Thyroid gland (tissue), 4 donors: ENCODE results near the gene RGS9.

Source experiments
- POLR2A ChIP-seq, 2 donors: fragments of 450-650 bp; IDR thresholded peaks; one replicate each; pipeline ENCODE4 v1.6.1; 2017; ENCODE audit warnings: antibody characterized with exemption in 2 of 2, mild to moderate bottlenecking in 2 of 2, moderate library complexity in 1 of 2
- TF ChIP-seq, protein P1 (sequence below), 6 experiments: fragments of 200-600 bp in 3 of 6; fragments of 450-650 bp in 3 of 6; sonication (generic) in 3 of 6; IDR thresholded peaks; one replicate each; pipeline ENCODE4 v1.5.1; 2016 to 2019; ENCODE audit warnings: antibody characterized with exemption in 6 of 6, mild to moderate bottlenecking in 2 of 6, inconsistent platforms in 1 of 6, moderate library complexity in 1 of 6

DNA sequence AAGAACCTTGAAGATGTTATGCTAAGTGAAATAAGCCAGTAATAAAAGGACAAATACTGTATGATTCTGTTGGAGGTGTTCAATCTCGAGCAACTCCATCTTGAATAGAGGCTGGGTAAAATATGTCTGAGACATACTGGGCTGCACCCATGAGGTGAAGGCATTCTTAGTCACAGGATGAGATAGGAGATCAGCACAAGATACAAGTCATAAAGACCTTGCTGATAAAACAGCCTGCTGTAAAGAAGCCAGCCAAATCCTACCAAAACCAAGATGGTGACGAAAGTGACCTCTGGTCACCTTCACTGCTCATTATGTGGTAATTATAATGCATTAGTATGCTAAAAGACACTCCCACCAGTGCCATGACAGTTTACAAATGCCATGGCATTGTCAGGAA, 98.1 kb downstream of the RGS9 start:
- TF ChIP-seq, protein P1, sequence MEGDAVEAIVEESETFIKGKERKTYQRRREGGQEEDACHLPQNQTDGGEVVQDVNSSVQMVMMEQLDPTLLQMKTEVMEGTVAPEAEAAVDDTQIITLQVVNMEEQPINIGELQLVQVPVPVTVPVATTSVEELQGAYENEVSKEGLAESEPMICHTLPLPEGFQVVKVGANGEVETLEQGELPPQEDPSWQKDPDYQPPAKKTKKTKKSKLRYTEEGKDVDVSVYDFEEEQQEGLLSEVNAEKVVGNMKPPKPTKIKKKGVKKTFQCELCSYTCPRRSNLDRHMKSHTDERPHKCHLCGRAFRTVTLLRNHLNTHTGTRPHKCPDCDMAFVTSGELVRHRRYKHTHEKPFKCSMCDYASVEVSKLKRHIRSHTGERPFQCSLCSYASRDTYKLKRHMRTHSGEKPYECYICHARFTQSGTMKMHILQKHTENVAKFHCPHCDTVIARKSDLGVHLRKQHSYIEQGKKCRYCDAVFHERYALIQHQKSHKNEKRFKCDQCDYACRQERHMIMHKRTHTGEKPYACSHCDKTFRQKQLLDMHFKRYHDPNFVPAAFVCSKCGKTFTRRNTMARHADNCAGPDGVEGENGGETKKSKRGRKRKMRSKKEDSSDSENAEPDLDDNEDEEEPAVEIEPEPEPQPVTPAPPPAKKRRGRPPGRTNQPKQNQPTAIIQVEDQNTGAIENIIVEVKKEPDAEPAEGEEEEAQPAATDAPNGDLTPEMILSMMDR (IDR thresholded peaks at IDR 0.05): no peak
- no peak for TF ChIP-seq POLR2A (IDR thresholded peaks at IDR 0.05)
